Endodermal cell (in vitro differentiated cells): ENCODE data around the gene PPP2R5E. TPM values are rescaled to one million over a fixed set of nuclear protein-coding genes. Genes with fewer than 3 reads are reported as not detected.

ENCODE experiments used
- DNase-seq: peaks from one replicate; pipeline ENCODE4 v3.0.0-alpha.2; 2017
- H3K27ac ChIP-seq: 2 replicates; pipeline ENCODE4 v1.5.1; 2013; ENCODE audit warnings: mild to moderate bottlenecking, low read depth, low read length, moderate library complexity
- H3K27me3 ChIP-seq: 2 replicates; pipeline ENCODE4 v1.6.1; 2013; ENCODE audit warnings: mild to moderate bottlenecking, low read length, moderate library complexity; ENCODE audit not compliant: insufficient read depth, control insufficient read depth, poor library complexity, severe bottlenecking
- H3K36me3 ChIP-seq: 2 replicates; pipeline ENCODE4 v1.7.0; 2013; ENCODE audit warnings: mild to moderate bottlenecking, low read length, moderate library complexity; ENCODE audit not compliant: control insufficient read depth, insufficient read depth
- H3K4me1 ChIP-seq: one replicate; pipeline ENCODE4 v1.7.0; 2013; ENCODE audit warnings: low read length; ENCODE audit not compliant: control insufficient read depth, insufficient read depth
- H3K4me3 ChIP-seq: 2 replicates; pipeline ENCODE4 v1.5.1; 2013; ENCODE audit warnings: mild to moderate bottlenecking, low read length, moderate library complexity
- H3K9ac ChIP-seq: 2 replicates; pipeline ENCODE4 v1.6.1; 2013; ENCODE audit warnings: mild to moderate bottlenecking, low read length, moderate library complexity; ENCODE audit not compliant: poor library complexity, severe bottlenecking; ENCODE audit errors: extremely low read depth
- H3K9me3 ChIP-seq: 2 replicates; pipeline ENCODE4 v1.6.1; 2013; ENCODE audit warnings: mild to moderate bottlenecking, low read length, moderate library complexity; ENCODE audit not compliant: control insufficient read depth
- H3K27ac Mint-ChIP-seq: 2 replicates; pipeline ENCODE4 v1.8.0; 2020; ENCODE audit warnings: mixed read lengths
- H3K27me3 Mint-ChIP-seq: 2 replicates; pipeline ENCODE4 v1.8.0; 2021; ENCODE audit warnings: mild to moderate bottlenecking, mixed read lengths; ENCODE audit not compliant: insufficient read depth
- H3K36me3 Mint-ChIP-seq: 2 replicates; pipeline ENCODE4 v1.8.0; 2020; ENCODE audit warnings: low read depth, mixed read lengths
- H3K4me1 Mint-ChIP-seq: 2 replicates; pipeline ENCODE4 v1.8.0; 2020; ENCODE audit warnings: mixed read lengths
- H3K4me3 Mint-ChIP-seq: 2 replicates; pipeline ENCODE4 v1.8.0; 2020; ENCODE audit warnings: mild to moderate bottlenecking, moderate library complexity, mixed read lengths
- H3K9me3 Mint-ChIP-seq: 2 replicates; pipeline ENCODE4 v1.8.0; 2020; ENCODE audit warnings: mild to moderate bottlenecking, mixed read lengths
- CTCF ChIP-seq: fragments of 200-600 bp; sonication (generic); conservative IDR thresholded peaks from 2 replicates; pipeline ENCODE4 v1.5.0; 2021; ENCODE audit warnings: antibody characterized with exemption, mild to moderate bottlenecking
- WGBS, 2 experiments: methylation state at CpG; one replicate each; pipeline versions ENCODE4 v1.1.5 to v1.1.7; 2013; ENCODE audit warnings: missing lambda C conversion rate in 2 of 2, mixed read lengths in 1 of 2; ENCODE audit not compliant: insufficient coverage in 1 of 2, insufficient read length in 1 of 2; 5-methylcytosine and 5-hydroxymethylcytosine counted together
- total RNA-seq, 2 donors: library from RNA; stranded (reverse); fragmentation: NEBNext Ultra II Directional in 1 of 2; extraction: Animal tissue kit (Norgen Biotek cat#: 25700) in 1 of 2; gene quantifications; 2 replicates in 1 of 2; 3 replicates in 1 of 2; pipeline ENCODE4 v1.2.1, GENCODE V29; 2021

The PPP2R5E gene
- total RNA-seq, 2 donors from 2014 or later, result 61.1 to 63.8 TPM

- no peak overlapping the region for H3K9ac ChIP-seq
- DNase-seq, result no peak
- H3K4me1 ChIP-seq, result no peaks in the 10 kb centered on the region
- no peak overlapping the region for H3K27ac ChIP-seq
- Mint-ChIP-seq H3K4me1 (peaks cover 47% of the 10 kb centered on the region), H3K9me3 (no peaks in the 10 kb centered on the region), H3K27ac (no peak overlapping the region), H3K36me3 (peaks cover 6% of the 10 kb centered on the region), H3K27me3 (no peaks in the 10 kb centered on the region), H3K4me3 (no peak overlapping the region)
- H3K4me3 ChIP-seq, result no peak overlapping the region
- H3K27me3 ChIP-seq, result no peaks in the 10 kb centered on the region
- no peaks in the 10 kb centered on the region for H3K9me3 ChIP-seq
- no peak for TF ChIP-seq CTCF
- H3K36me3 ChIP-seq, result no peaks in the 10 kb centered on the region
- 93 to 100% methylated on average over 2 to 5 of the region's 5 CpGs for WGBS, 2 experiments
These were observed 106.7 kb downstream of the PPP2R5E start for GRCh38 chr14:63436286-63437098.

- H3K36me3 ChIP-seq, result no peaks in the 10 kb centered on the region
- no peak overlapping the region for H3K27ac Mint-ChIP-seq
- H3K9me3 Mint-ChIP-seq, result no peaks in the 10 kb centered on the region
- no peak overlapping the region for H3K4me3 ChIP-seq
- H3K9me3 ChIP-seq, result no peaks in the 10 kb centered on the region
- peaks cover 47% of the 10 kb centered on the region for H3K4me1 Mint-ChIP-seq
- no peaks in the 10 kb centered on the region for H3K4me1 ChIP-seq
- H3K27me3 Mint-ChIP-seq, result no peaks in the 10 kb centered on the region
- TF ChIP-seq CTCF, result no peak
- WGBS, 2 experiments, result 90 to 94% methylated on average over 5 of the region's 5 CpGs
- H3K36me3 Mint-ChIP-seq, result no peaks in the 10 kb centered on the region
- no peak for DNase-seq
- no peak overlapping the region for H3K27ac ChIP-seq
- no peak overlapping the region for H3K4me3 Mint-ChIP-seq
- no peaks in the 10 kb centered on the region for H3K27me3 ChIP-seq
- no peak overlapping the region for H3K9ac ChIP-seq
These were observed 107.3 kb downstream of the PPP2R5E start for GRCh38 chr14:63435838-63436237.

- Histone ChIP-seq H3K9me3 (no peaks in the 10 kb centered on the region), H3K27me3 (no peaks in the 10 kb centered on the region), H3K4me1 (no peaks in the 10 kb centered on the region), H3K27ac (no peak overlapping the region), H3K36me3 (no peaks in the 10 kb centered on the region), H3K9ac (no peak overlapping the region), H3K4me3 (no peak overlapping the region)
- Mint-ChIP-seq H3K4me3 (no peak overlapping the region), H3K36me3 (no peaks in the 10 kb centered on the region), H3K27me3 (no peaks in the 10 kb centered on the region), H3K27ac (peak overlapping the region; percentile 3), H3K4me1 (peaks cover 46% of the 10 kb centered on the region), H3K9me3 (no peaks in the 10 kb centered on the region)
- no peak for DNase-seq
- 100% methylated on average over 1 of the region's 2 CpGs for WGBS, 2 experiments
- no peak for TF ChIP-seq CTCF
These were observed 108.0 kb downstream of the PPP2R5E start for GRCh38 chr14:63435204-63435603.
